Inflammatory macrophage treated with lipopolysaccharide for 4 hours (primary cell): ENCODE measurements around the gene CERT1.
A peak's percentile ranks its signal among the peaks of the same experiment; 100 is the strongest.
"Not testable (repeated sequence)": the region's sequence is repeated elsewhere in the genome, so short reads cannot be mapped to it uniquely, and the experiment has no call there.

Experiments
- DNase-seq: peaks from one replicate; pipeline ENCODE4 v3.0.0-alpha.2; 2020

Gene CERT1

DNA sequence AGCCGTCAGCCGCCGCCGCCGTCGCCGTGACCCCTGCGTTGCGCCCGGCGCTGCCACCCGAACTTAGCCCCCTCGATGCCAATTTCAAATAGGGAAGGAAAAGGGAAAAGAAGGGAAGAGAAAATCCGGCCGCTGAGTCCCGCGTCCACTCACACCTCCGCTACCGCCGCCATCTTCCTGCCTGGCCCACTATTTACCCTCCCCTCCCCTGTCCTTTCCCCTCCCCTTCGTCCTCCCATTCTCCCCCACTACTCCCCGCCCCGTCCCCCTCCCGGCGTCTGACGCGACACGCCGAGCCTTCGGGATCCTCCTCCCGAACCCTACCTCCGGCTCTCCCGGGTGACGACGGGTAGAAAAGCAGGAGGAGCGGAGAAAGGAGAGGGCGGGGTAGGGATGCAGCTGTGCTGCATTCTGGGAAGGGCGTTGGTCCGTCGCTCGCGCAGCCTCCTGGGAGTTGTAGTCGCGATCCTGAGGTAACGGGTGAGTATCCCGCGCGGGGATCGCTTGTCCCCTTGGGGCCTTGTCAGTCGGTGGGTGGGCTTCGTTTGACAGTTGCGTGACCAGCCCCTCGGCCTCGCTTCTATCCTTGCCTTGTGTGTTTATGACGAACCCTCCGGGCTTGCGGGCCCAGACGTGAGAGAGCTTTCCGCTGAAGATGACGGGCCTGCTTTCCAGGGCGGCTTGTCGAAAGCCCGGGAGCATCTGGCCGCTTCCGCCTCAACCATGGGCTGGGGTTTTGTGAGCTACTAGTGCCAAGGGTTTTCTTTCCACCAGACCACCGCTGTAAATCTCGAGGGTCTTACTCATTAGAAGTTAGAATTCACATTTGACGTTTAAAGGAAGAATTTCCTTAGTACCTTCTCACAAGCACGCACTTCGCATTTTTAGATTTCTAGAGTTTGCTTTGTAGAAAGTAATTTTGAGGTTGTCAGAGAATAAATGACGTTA, at the start of gene CERT1, which contains the start of gene POLK:
Gene CERT1, minus strand, starts transcription at position 195 of the 948 bp plus-strand sequence. CDS start 422 bp downstream, outside the sequence.
Gene POLK, plus strand, starts transcription at position 457 of the 948 bp plus-strand sequence.
- peak; percentile 99 for DNase-seq

GRCh38 chr5:75560655-75561054, 49.2 kb upstream of the CERT1 start:
- DNase-seq, result not testable (repeated sequence)

GRCh38 chr5:75558981-75559632, 47.7 kb upstream of the CERT1 start:
- peak; percentile 92 for DNase-seq

DNA sequence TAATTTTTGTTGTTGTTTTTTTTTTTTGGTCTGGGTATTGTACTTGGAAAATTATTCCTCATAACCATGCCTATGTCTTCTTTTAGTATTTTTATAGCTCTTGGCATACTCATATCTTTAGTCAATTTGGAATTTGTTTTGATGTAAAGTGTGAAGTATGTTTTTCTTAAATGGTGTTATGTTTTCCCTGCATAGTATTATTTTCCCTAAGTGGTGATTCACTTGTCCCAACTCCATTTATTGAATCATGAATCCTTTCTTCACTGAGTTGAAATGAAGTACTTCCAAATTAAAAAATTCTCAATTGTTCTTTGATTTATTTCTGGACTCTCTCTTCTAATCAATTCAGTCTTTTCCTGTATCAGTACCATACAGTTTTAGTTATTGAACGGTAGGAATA, 46.8 kb upstream of the CERT1 start:
- no peak for DNase-seq

DNA sequence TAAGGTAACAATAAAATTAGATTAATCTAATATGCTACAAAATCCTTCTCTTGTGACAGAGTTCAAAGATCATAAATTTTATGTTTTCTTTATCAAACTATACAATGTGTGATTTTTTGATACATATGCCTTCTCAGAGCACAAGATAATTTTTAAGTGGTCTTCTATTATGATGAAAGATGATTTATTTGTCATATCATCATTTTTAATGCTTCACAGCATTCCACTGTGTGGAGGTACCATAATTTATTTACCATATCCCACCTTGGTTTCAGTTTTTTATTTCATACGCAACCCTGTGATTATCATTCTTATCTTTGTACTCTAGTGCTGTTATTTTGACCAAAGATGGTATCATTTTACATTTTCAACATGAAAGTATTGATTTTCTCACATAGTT, 41.9 kb upstream of the CERT1 start:
- no peak for DNase-seq

GRCh38 chr5:75552764-75553163, 41.3 kb upstream of the CERT1 start:
- DNase-seq, result no peak

- no peak for DNase-seq
Measured at GRCh38 chr5:75551471-75551870, 40.0 kb upstream of the CERT1 start.

- DNase-seq, result no peak
Measured at GRCh38 chr5:75550597-75550996, 39.2 kb upstream of the CERT1 start.

DNA sequence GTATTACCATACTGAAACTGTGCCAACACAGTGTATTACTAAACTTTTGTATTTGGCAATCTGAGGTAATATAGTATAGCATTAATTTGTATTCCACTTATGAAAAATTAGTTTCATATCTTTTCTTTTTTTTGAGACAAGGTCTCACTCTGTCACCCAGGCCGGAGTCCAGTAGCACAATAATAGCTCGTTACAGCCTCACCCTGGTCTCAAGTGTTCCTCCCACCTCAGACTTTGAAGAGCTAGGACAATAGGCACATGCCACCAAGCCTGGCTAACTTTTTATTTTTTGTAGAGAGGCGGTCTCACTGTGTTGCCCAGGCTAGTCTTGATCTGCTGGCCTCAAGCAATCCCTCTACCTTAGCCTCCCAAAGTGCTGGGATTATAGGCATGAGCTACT, 36.4 kb upstream of the CERT1 start:
- no peak for DNase-seq

- no peak for DNase-seq
Measured at GRCh38 chr5:75546830-75547229, 35.4 kb upstream of the CERT1 start.

DNA sequence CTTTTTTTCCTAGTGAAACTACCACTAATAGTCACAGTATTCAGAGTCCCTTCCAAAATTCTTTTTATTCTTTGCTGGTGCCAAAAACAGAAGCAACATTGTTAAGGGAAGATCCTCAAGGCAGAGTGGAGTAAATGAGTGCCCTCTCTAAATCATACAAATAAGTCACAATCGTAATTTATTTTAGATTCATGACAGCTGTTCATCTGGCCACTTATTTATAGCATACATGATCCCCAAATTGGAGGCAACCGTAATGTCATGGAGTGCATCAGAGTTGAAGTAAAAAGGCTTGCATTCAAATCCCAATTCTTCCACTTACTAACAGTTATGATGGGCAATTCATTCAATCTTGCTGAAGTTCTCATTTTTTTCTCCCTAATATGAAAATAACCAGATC, 33.7 kb upstream of the CERT1 start:
- DNase-seq, result no peak

- peak; percentile 57 for DNase-seq
Measured at GRCh38 chr5:75538211-75538610, 26.8 kb upstream of the CERT1 start.

DNA sequence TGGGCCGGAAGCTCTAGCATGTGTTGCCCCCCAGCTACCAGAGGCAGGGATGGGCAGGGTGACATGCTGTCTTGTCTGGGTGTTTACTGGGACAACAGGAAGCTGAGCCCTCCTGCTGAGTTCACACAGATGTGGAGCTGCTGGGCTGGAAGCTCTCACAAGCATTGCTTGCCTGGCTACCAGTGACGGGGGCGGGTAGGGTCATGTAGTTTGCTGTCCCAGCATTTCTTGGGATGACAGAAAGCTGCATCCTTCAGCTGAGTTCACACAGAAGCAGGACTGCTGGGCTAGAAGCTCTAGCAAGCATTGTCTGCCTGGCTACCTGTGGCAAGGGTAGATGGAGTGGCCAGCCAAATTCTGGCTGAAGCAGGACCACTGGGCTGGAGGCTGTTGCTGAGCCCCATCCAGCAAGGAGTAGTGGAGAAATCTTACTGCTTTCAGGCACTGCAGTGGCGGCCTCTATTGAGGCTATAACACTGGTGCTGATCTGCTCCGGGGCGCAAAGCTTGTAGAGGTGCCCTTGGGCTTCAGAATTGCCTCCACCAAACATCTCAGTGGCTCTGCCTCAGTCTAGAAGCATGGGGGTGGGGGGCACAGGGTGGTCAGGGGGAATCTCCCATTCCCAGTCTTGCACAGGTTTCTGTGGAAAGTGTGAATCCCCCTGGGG, 25.4 kb upstream of the CERT1 start:
- DNase-seq, result no peak

- DNase-seq, result no peak
Measured at GRCh38 chr5:75536147-75536546, 24.7 kb upstream of the CERT1 start.

- no peak for DNase-seq
Measured at GRCh38 chr5:75534734-75535133, 23.3 kb upstream of the CERT1 start.

DNA sequence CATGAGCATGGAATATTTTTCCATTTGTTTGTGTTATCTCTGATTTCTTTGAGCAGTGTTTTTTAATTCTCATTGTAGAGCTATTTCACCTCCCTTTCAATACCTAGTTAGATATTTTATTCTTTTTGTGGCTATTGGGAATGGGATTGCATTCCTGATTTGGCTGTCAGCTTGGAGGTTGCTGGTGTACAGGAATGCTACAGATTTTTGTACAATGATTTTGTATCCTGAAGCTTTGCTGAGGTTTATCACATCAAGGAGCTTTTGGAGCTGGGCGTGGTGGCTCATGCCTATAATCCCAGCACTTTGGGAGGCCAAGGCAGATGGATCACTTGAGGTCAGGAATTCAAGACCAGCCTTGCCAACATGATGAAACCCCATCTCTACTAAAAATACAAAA, 22.3 kb upstream of the CERT1 start:
- DNase-seq, result not testable (repeated sequence)

DNA sequence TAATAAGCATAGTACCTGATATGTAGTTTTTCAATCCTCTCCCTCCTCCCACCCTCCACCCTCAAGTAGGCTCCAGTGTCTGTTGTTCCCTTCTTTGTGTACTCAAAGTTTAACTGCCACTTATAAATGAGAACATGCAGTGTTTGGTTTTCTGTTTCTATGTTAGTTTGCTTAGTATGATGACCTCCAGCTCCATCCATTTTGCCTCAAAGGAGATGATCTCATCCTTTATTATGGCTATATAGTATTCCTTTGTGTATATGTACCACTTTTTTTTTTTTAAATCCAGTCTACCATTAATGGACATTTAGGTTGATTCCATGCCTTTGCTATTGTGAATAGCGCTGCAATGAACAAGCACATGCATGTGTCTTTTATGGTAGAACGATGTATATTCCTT, 20.8 kb upstream of the CERT1 start:
- no peak for DNase-seq

DNA sequence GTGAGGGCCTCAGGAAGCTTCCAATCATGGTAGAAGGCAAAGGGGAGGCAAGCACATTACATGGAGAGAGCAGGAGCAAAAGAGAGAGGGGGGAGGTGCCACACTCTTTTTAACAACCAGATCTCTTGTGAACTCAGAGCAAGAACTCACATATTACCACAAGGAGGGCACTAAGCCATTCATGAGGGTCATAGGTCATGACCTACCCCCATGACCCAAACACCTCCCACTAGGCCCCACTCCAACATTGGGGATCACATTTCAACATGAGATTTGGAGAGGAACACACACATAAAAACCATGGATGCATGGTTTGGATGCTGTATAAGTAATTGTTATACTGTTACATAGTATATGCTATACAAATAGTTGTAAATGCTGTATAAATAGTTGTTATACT, 17.8 kb upstream of the CERT1 start:
- no peak for DNase-seq

- DNase-seq, result peak; percentile 72
Measured at GRCh38 chr5:75526070-75526469, 14.6 kb upstream of the CERT1 start.

GRCh38 chr5:75525344-75525743, 13.9 kb upstream of the CERT1 start:
- DNase-seq, result no peak

DNA sequence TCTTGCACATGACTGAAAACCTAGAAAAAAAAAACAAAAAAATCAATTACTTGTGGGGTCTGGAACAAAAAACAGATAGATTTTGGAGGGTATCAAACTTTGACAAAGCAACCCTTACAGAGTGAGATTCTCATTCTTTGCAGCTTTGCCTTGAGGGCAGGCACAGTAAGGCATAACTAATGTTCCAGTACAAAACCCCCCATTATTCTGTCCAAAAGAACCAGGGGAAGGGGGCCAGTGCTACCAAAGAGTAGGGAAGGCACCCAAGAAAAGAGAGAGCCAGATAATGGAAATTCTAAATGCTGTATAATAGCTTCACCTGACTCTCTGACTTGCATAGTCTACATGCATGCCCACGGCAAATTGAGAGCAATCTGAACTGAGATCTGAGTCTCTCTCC, 13.2 kb upstream of the CERT1 start:
- DNase-seq, result no peak

DNA sequence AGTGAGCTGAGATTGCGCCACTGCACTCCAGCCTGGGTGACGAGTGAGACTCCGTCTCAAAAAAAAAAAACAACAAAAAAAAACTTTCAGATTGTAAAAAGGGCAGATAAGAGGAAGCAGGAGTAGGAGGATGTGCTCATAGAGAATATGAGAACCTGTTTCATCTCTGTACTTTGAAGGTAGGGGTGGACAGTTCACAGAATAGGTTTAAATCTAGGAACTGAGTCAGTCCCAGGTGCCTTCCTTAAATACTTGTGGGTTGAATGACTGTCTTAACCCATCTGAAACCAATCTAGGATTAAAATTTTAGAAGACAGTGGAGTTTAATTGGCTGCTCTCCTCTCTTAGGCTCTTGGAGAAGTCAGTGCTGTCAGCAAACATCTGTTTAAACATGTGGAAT, 12.6 kb upstream of the CERT1 start:
- DNase-seq, result peak; percentile 67

GRCh38 chr5:75523275-75523674, 11.8 kb upstream of the CERT1 start:
- DNase-seq, result no peak

GRCh38 chr5:75522542-75522941, 11.1 kb upstream of the CERT1 start:
- DNase-seq, result no peak
